GM19452 (cell line): ENCODE results near the gene IFI6.
"Not testable (repeated sequence)": the region's sequence is repeated elsewhere in the genome, so short reads cannot be mapped to it uniquely, and the experiment has no call there.

Experiments
- ATAC-seq: cut with Tn5 transposase; IDR thresholded peaks from one replicate; pipeline ENCODE4 v1.9.1; 2021; ENCODE audit not compliant: unreplicated experiment

IFI6 gene

DNA sequence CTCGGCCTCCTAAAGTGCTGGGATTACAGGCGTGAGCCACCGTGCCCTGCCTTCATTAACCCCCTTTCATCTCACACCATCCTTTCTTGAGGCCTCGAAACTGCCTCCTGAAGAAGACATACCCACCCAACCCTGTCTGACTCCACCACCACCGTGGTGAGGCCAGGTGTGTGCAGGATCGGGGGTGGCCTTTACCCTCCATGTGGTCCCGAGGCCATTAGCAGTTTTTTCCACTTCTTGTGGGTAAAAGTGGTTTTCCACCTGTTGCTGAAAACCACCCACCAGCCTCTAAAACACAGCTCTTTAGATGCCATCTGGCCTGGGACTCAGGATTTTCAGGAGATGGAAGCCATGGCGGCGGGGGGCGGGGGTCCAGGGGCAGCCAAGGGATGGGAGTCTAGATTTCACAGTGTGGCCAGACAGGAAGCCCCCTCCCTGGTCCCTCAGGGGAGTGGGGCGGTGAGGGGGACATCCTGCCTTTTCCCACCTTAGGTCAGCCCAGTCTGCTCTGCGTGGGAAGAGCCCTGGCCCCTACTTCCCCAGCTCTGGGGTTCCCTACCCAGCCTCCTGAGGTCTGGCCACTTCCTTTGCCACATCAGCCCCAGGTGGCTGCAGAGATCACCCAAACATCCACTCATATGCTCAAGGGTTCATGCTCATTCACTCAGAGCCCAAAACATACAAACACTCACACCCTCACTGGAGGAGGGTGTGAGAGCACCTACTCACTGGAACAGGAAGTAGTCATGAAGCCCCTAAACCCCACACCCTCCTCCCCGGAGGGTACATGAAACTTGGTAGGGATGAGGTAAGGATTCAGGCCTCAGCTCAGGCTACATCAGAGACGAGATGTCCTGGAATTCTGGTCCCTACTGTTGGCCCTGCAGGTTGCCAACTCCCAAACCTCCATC, 39.4 kb downstream of the IFI6 start:
- peak; percentile 43 for ATAC-seq

DNA sequence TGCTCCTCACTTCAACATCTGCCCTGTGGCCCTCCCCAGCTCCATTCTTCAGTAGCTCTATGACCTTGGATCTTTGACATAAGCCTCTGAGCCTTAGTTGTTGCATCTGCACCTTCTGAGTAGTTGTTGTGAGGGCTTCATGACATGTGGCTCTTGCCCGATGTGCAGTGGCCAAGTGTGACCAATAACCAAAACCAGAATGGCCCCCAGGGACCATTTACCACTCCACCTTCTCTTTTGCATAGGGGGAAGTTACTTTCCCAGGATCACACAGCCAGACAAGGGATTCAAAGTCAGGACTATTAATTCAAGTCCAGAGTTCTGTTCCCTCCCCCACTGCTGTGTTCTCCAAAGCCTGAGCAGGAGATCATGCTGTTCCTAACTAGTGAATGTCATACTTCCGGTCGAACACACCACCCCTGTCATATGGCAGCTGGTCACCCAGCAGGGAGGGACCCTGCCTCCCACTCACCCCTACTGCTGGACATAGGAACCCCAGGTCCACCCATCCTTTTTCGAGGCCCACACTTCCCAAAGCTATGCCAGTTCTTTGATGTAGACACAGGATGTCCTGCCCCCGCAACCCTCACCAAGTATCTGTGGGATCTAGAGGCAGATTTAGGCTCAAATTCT, 41.0 kb downstream of the IFI6 start:
- ATAC-seq = no peak

DNA sequence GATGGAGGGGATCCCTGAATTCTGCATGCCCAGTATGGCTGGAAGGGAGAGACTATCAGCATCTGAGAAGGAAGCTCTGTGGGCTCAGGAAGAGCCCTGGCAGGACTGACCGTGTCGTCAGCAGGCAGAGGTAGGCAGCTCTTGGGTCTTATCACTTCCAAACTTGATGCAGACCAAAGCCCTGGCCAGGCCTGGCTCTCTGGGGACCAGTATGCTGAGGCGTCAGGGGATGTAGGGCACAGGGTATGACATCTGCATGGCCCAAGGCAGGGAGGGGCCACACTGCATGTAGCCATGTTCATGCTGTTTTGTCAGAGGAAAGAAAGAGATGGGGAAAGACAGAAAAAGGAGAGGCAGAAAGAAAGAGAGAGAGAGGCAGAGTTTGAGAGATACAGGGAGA, 43.3 kb downstream of the IFI6 start:
- no peak for ATAC-seq

DNA sequence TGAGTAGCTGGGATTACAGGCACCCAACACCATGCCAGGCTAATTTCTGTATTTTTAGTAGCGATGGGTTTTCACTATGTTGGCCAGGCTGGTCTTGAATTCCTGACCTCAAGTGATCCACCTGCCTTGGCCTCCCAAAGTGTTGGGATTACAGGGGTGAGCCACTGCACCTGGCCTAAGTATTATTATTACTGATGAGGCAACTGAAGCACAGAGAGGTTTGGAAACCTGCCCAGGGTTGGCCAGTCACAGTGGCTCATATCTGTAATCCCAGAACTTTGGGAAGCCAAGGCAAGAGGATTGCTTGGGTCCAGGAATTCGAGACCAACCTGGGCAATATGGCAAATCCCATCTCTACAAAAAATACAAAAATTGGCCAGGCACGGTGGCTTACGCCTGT, 44.3 kb downstream of the IFI6 start:
- ATAC-seq = not testable (repeated sequence)

DNA sequence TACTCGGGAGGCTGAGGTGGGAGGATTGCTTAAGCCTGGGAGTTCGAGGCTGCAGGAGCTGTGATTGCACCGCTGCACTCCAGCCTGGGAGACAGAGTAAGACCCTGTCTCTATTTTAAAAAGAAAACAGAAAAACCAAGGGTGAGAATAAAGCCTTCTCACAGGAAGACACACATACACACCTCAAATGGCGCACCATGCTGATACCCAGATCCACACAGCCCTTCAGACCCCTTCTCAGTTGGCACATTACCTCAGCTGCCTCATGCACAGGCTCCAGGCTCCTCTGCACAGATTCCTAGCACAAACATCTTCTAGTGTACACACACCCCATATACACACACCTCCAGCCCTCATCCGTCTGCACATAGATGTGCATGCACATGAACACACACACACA, 44.9 kb downstream of the IFI6 start:
- ATAC-seq = no peak

DNA sequence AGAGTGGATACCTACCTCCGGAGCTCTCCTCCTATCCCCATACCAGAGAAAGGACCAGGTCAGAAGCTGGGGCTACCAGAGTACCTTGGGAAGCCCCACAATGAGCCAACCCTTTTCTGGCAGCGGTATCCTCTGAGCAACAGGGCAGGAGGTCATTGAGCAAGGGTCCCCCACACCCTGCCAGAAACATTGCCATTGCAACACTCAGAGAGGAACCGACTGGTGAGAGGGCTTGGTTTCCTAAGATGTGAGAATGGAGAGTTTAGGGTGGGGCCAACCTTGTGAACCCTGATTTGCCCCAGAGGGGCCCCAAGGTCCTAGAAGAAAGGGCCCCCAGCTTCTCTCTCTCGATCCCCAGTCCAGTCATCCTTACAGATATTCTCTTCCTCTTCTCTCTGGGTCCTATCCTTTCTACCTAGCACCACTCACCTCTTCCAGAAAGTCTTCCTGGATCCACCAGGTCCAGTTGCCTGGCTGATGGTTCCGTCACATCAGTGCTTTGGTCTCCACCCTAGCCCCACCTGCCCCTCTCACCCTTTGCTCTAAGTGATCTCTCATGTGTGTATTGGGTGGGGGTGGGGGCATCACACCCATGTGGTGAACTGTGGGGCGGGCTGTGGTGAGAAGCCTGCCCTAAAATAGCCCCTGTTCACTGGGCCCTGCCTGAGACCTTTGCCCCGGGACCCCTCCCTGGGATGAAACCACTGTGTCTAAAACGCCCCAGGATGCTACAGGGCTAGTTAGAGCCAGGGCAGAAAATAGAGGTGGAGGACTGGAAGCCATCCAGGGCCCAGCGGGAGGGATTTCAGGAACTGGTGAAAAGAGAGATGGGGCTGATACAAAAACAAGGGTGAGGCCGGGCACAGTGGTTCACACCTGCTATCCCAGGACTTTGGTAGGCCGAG, 45.7 kb downstream of the IFI6 start:
- no peak for ATAC-seq

DNA sequence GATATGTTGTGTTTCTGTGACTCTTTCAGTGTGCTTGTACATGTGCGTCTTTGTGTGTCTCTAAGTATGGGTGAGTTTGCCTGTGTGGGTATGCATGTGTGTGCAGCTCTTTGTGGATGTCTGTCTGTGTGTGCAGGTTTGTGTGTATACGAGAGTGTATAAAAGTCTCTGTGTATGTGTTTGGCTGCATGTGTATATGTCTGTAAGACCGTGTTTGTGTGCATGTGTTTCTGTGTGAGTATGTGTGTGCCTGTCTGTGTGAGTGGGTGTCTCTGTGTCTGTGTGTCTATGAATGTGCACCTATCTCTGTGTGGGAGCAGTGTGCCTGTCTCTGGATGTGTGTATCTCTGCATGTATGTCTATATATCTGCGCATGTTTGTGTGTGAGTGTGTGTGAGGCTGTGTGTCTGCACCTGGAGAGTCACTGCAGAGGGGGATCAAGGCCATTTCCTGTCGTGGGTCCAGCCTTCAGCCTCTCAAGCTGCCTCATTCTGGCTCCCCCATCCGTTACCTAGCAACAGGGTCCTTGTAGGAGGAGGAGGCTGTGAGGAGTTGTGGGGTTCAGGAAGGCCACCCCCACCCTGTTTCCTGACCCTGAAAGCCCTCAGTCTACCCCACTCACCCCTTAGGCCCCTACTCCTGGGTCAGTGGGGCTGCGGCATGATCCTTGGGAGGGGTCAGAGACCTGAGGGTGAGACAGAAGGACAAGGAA, 47.4 kb downstream of the IFI6 start:
- peak; percentile 11 for ATAC-seq

DNA sequence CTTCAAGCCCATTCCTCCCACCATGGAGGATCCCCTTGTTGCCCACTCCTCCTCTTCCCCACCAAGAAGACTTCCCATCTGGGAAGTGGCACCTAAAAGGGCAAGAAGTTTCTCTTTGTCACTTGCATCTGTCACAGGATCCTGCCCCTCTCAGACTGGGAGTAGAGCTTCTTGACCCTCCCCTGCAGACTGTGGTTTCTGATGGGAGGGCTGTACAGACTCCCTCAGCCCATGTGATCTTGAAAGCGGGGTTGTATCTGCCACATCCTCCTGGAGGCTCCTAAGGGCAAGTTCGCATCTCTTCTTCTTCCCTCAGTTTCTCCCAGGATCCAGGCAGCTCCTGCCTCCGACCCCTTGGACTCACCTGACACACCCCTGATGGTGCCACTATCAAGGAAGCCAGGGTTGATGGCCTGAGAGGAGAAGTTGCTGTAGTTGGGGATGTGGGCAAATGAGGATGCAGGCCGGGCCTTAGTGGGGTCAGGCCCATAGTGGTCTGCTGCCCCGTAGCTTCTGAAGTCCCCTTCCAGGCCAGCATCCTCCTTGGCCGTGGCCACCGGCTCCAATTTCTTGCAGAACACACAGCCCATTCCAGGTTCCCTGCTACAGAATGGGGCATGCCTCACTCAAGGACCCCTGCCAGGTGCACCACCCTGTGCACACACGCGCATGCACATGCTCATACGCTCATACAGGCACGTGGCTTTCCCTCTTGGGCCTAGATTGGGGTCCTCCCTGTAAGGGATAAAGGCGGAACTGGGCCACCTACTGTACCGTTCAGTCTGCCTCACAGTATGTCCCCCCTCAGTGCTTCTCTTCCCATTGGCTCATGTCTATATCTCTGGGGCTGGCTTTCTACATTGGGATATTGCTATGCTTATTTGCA, 48.4 kb downstream of the IFI6 start:
- no peak for ATAC-seq

DNA sequence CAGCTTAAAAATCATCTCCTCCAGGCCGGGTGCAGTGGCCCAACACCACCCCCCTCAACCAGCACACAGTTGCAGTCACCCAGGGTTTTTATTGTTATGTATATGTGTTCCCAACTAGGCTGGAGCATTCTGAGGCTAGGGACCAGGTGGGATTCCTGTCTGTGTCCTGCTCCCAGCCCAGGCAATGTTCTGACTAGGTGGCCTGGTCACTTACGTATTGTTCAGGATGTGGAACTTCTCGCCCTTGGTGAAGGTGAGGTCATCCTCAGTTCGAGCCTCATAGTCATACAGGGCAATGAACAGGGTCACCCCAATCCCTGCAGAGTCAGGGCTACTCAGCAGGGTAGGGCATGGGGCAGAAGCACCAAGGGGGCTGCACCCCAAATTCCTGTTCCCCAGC, 49.2 kb downstream of the IFI6 start:
- ATAC-seq = no peak

DNA sequence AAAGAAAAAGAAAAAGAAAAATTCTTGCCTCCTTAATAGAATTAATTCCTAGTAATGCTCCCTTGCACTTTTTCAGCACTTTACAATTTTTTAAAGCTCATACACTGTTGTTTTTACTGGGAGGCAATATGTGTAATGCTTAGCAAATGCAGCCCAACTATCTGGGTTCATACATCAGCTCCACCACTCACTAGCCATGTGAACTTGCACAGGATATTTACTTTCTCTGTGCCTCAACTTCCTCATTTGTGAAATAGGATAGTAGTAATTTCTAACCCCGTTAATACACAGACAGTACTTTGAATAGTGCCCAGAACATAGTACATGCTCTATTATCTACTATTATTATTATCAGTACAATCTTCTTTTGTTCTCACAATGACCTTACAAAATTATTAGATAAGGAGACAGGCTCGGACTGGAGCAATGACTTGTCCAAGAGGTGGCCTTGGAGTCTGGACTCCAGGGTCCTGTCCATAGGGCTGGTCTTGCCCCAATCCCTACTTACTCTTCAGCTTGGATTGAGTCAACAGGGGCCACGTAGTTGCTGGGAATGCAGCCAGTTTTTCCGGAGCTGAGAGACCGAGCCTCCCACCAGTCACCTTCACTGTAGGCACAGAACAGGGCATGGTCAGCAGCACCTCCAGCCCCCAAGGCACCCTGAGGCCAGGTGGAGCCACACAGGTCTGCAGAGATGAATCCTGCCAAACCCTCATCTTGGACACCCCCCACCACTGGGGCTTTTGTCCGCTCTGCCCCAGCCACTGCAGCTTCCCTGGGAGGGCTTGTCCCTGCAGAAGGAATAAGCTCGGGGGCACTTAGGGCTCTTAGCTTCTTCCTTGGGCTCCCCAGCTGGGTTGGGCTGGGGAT, 50.7 kb downstream of the IFI6 start:
- ATAC-seq = no peak

DNA sequence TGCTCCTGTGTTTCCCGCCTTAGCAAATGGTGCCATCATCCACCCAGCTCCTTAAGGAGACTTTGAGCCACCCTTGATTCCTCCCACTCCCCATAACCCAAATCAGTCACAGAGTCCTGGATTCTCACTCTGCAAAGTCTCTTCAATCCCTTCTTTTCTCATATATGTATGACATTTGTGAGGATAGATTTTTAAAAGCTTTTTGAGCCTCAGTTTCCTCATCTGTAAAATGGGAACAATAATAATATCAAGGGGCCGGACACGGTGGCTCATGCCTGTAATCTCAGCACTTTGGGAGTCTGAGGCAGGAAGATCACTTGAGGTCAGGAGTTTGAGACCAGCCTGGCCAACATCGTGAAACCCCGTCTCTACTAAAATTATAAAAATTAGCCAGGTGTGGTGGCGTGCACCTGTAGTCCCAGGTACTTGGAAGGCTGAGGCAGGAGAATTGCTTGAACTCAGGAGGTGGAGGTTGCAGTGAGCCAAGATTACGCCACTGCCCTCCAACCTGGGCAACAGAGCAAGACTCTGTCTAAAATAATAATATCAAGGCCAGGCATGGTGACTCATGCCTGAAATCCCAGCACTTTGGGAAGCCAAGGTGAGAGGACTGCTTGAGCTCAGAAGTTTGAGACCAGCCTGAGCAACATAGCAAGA, 52.1 kb downstream of the IFI6 start:
- not testable (repeated sequence) for ATAC-seq

DNA sequence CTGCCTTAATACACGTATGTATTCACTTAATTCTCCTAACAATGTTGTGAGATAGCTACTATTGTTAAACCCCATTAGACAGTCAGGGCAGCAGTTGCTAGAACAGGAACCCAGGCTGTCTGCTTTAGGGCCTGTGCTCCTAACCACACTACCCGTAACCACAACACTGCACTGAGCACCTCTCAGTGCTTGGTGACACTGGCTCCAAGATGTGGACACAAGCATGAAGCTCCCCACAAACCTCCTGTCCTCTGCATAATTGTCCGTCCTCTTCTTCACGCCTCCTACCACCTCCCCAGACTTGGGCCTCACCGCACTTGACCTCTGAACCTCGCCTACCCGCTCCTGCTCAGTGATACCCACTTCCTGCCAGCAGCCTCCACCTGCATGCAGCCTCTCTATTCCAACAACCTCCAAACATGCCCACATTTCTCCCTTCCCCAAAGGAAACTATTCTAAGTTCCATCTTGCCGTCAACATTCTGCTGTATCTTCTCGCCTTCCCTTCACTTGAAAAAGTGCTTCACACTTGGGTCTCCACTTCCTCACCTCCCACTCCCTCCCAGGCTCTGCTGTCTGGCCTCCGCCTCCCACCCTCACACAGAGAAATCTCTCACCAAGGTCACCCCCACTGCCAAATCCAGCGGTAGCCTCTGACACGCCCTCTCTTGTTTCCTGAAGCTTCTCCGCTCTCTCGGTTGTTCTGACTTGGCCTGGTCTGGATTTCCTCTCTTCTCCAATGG, 53.5 kb downstream of the IFI6 start:
- ATAC-seq = no peak

DNA sequence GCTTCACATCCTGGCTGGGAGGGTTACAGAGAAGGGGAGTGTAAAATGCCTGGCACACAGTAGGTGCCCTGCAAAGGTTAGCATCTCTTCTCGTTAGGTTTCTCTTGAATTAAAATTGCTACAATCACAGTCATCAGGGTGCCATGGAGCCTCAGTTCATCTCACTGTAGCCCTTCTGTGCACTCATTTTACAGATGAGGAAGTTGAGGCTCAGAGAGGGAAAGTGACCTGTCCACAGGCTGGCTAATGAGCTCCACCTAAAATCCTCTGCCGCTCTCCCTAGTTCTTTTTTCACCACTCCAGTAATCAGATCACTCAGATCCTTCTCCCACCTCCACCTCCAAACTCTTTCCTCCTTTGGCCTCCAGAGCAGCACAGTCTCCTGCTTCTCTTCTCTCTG, 54.6 kb downstream of the IFI6 start:
- ATAC-seq = no peak

DNA sequence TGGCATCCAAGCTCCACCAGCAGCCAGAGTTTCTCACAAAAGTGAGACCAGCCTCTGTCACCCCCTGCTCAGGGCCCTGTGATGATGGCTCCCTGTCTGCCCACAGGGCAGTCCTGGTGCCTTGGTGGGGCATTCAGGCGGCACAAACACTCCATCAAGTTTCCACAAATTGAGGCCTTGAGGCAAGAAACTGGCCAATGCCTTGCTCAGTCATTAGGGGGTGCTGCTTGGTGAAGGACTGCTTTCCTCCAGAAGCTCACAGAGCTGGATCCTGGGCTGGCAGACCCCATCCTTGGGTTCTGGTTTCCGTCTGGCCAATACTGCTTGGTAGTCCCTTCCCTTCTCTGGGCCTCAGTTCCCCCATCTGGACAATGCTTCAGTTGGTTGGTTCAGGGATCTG, 55.6 kb downstream of the IFI6 start:
- no peak for ATAC-seq
